ENCODE results near the gene NAGPA. TPM values are rescaled to one million over a fixed set of nuclear protein-coding genes. Genes with fewer than 3 reads are reported as not detected.

The NAGPA gene
- total and polyA plus RNA-seq, 2 of the 8 experiments (the other 6 are each of a cell fraction or from before 2014, with no cell fraction given), result 10.1 to 13.2 TPM

DNA sequence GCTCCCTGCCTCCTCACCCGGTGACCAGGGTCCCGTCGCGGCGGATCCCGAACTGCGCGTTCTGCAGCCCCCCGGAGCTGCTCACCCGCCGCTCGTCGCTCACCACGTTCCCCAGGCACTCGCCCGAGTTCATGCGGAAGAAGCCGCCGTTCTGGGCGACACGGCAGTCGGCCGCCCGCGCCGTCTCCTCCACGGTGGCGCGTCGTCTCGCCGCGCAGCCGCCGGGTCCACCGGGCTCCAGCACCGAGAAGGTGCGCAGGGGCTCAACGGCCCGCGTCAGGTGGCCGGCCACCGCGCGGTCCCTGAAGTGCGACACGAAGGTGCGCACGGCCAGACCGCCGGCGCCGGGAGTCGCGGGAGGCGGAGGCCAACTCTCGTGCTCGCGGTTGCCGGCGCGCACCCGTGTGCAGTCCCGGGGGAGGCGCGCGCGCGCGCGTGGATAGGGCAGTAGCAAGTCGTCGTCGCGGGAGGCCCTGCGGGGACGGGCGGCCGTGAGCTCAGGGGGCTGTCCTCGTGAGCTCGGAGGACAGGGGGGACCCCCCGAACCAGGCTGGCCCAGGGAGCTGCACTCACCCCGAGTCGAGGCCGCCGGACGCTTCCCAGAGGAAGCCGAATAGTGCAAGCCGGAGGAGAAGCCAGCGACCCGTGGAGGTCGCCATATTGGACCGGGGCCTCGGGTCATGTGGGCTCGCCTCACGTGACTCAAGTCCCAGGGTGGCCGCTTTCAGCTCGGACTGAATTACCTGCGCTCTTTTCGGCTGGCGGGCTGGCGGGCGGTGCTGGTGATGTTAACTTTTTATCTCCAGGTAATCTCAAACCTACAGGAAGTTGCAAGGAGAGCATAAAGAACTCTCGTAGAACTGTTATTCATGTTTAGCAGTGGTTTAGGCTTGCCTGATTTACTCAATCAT, at the start of gene NAGPA (continued):
- no peak for TF ChIP-seq CHD7 (IDR thresholded peaks at IDR 0.05; ENCODE audit: insufficient replicate concordance, low read length)
- TF ChIP-seq BRCA1 (IDR thresholded peaks at IDR 0.05; ENCODE audit: low read depth, low read length), result no peak

Data from H1 (cell line).